NOMO-1 treated with dmso at 0.1 percent for 144 hours (cell line): Measurements from ENCODE around the gene SEPSECS.
"Not testable (repeated sequence)": the region's sequence is repeated elsewhere in the genome, so short reads cannot be mapped to it uniquely, and the experiment has no call there.

Source experiments
- DNase-seq: peaks from one replicate; lab custom pipeline; 2025; ENCODE audit not compliant: unreplicated experiment; lab: John Stamatoyannopoulos, UW

SEPSECS gene

GRCh38 chr4:25088093-25088952 lies 71.9 kb downstream of the SEPSECS start:
- peak; percentile 10 for DNase-seq

- DNase-seq: no peak
Measured at GRCh38 chr4:25085671-25086070, 74.6 kb downstream of the SEPSECS start.

- DNase-seq: not testable (repeated sequence)
Measured at GRCh38 chr4:25083441-25083840, 76.8 kb downstream of the SEPSECS start.

GRCh38 chr4:25081866-25082471 lies 78.3 kb downstream of the SEPSECS start:
- DNase-seq: no peak

GRCh38 chr4:25080571-25080970 lies 79.7 kb downstream of the SEPSECS start:
- no peak for DNase-seq

- no peak for DNase-seq
Measured at GRCh38 chr4:25078523-25078922, 81.7 kb downstream of the SEPSECS start.

- no peak for DNase-seq
Measured at GRCh38 chr4:25076625-25077398, 83.4 kb downstream of the SEPSECS start.

- DNase-seq: no peak
Measured at GRCh38 chr4:25075851-25076250, 84.4 kb downstream of the SEPSECS start.

- DNase-seq: no peak
Measured at GRCh38 chr4:25075129-25075528, 85.1 kb downstream of the SEPSECS start.

GRCh38 chr4:25070545-25070944 lies 89.7 kb downstream of the SEPSECS start:
- no peak for DNase-seq
